BJ (cell line): ENCODE data around the gene RETNLB. TPM values are rescaled to one million over a fixed set of nuclear protein-coding genes. Genes with fewer than 3 reads are reported as not detected.

ENCODE experiments used
- CTCF ChIA-PET: fragments of 350-600 bp; formaldehyde crosslinking; extraction: SDS; loops from one replicate; lab custom pipeline; 2021; ENCODE audit warnings: antibody characterized with exemption, inconsistent platforms; lab: Yijun Ruan, JAX
- POLR2A ChIA-PET: fragments of 300-600 bp; sonication (Branson Sonifier 250); formaldehyde crosslinking; extraction: SDS; loops from one replicate; lab custom pipeline; 2021; ENCODE audit warnings: antibody characterized with exemption; lab: Charles Lee
- DNase-seq: peaks from one replicate; pipeline ENCODE4 v3.0.0-alpha.2; 2011; ENCODE audit warnings: low read depth
- H3K27me3 ChIP-seq: 2 replicates; pipeline ENCODE4 v1.6.0; 2011; ENCODE audit warnings: low read length; ENCODE audit not compliant: control insufficient read depth, insufficient read depth
- H3K36me3 ChIP-seq: 2 replicates; pipeline ENCODE4 v1.5.1; 2011; ENCODE audit warnings: low read length; ENCODE audit not compliant: control insufficient read depth, insufficient read depth
- H3K4me3 ChIP-seq: 2 replicates; pipeline ENCODE4 v1.5.1; 2011; ENCODE audit warnings: low read depth, mild to moderate bottlenecking, control low read depth, low read length
- polyA plus RNA-seq: library from polyadenylated mRNA; depleted of rRNA; stranded (reverse); fragments of >200 nt; gene quantifications from 2 replicates; pipeline ENCODE4 v1.2.3, GENCODE V29; 2011
- TF ChIP-seq, protein P1 (sequence below): IDR thresholded peaks from 2 replicates; pipeline ENCODE4 v1.5.1; 2011; ENCODE audit warnings: low read depth, mild to moderate bottlenecking, control low read depth, inconsistent platforms, low read length, moderate library complexity; ENCODE audit not compliant: insufficient read depth

RETNLB gene
- polyA plus RNA-seq, 1 experiment: not detected

DNA sequence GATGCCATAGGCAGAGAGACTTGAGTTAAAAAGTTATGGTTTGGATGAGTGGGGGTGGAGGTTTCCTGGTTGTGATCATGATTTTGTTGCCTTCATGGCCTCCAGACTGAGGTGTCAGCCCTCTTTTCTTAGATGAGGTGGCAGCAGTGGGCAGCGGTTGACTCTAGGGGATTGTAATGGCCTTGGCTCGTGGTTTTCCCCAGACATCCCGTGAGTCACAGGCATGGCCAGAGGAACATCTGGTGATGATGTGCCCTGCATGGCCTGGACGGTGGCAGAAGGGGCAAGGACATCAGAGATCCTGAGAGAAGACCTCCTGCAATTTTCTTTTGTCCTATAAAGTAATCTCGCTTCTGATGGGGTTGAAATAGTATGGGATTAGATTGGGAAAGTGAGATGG lies 12.4 kb downstream of the RETNLB start:
- TF ChIP-seq, protein P1, sequence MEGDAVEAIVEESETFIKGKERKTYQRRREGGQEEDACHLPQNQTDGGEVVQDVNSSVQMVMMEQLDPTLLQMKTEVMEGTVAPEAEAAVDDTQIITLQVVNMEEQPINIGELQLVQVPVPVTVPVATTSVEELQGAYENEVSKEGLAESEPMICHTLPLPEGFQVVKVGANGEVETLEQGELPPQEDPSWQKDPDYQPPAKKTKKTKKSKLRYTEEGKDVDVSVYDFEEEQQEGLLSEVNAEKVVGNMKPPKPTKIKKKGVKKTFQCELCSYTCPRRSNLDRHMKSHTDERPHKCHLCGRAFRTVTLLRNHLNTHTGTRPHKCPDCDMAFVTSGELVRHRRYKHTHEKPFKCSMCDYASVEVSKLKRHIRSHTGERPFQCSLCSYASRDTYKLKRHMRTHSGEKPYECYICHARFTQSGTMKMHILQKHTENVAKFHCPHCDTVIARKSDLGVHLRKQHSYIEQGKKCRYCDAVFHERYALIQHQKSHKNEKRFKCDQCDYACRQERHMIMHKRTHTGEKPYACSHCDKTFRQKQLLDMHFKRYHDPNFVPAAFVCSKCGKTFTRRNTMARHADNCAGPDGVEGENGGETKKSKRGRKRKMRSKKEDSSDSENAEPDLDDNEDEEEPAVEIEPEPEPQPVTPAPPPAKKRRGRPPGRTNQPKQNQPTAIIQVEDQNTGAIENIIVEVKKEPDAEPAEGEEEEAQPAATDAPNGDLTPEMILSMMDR: no peak
- no peak overlapping the region for H3K4me3 ChIP-seq
- no peak for DNase-seq
- ChIA-PET CTCF (no interaction called here), POLR2A (no interaction called here)
- H3K27me3 ChIP-seq: no peaks in the 10 kb centered on the region
- H3K36me3 ChIP-seq: no peaks in the 10 kb centered on the region

DNA sequence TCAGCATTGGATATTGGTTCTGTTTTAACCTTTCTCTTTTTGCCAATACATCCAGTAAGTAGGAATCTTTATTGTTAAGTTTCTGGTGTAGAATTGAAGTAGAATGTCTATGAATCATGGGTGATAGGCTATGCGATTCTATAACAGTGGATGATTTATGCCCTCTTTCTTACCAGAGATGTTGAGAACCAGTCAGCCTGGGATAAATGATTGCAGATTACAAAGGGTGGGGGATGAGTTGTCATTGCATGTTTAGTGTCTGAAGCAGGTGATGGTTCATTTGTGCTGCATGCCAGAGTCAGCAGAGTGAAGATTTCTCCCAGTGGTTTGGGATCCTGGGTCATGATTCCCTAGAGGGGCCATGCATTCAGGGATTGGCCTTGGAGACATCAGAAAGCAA lies 14.3 kb downstream of the RETNLB start:
- no peaks in the 10 kb centered on the region for H3K27me3 ChIP-seq
- POLR2A ChIA-PET: no interaction called here
- DNase-seq: no peak
- no peaks in the 10 kb centered on the region for H3K36me3 ChIP-seq
- no peak overlapping the region for H3K4me3 ChIP-seq
- CTCF ChIA-PET: no interaction called here
- TF ChIP-seq, protein P1: no peak

DNA sequence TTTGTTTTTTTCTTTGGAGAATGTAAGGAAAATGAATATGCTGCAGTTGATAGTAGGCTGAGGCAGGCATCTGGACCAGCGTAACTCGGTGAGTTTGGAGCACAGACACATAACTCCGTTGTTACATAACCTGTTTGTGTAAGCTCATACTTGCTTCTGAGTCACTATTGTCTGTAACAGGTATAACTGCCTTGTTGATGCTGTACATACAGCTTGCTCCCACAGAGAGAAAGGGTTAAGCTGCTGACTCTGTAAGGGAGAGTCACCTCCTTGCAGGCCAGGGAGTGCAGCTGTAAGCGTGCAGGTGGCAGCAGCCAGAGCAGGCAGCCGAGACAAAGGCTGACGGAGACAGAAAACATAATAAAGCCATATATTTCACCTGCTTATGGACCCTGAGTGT lies 20.4 kb downstream of the RETNLB start:
- no peaks in the 10 kb centered on the region for H3K27me3 ChIP-seq
- H3K36me3 ChIP-seq: no peaks in the 10 kb centered on the region
- TF ChIP-seq, protein P1: no peak
- POLR2A ChIA-PET: no interaction called here
- CTCF ChIA-PET: no interaction called here
- H3K4me3 ChIP-seq: no peak overlapping the region
- DNase-seq: no peak

DNA sequence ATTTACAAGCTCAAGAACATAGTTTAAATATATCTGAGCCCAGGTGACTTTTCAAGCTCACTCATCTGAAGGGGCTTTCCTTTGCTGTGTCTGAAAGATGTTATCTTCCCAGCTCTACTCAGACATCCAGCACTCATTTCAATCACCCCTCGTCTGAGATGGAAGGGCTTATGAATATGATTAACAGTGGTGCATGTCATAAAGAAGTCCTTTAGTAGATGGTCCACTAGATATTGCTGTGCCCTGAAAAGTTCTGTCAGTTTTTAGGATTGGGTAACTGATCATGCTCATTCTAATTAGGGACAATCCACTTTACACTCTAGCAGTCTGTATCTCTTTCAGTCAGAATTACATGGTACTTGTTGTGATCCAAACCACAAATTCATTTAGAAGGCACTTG lies 28.3 kb downstream of the RETNLB start:
- CTCF ChIA-PET: no interaction called here
- Histone ChIP-seq H3K4me3 (no peak overlapping the region), H3K36me3 (no peaks in the 10 kb centered on the region), H3K27me3 (no peaks in the 10 kb centered on the region)
- no peak for DNase-seq
- TF ChIP-seq, protein P1: no peak
- POLR2A ChIA-PET: no interaction called here

DNA sequence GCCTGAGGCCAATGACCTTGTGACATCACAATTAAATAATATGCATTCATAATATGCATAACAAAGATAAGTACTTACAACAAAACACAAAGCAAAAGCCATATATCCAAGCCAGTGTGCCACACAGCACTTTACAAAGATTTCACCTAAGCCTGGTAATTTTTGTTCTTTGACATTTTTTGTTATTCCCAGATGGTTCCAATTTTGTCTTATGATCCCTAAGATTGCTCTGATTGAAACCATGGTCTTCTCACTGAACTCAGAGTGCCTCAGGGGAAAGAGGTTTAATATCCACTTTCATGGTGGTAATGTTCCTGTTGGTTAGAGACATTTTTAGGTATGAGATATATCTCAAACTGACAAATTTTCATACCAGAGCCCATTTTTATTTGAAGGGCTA lies 29.1 kb downstream of the RETNLB start:
- no peak for DNase-seq
- ChIA-PET POLR2A (interaction anchor here (0.6 kb wide), 1 partner anchor 856 kb away, joined by 7 read pairs; no protein-coding TSS in a partner anchor), CTCF (no interaction called here)
- Histone ChIP-seq H3K4me3 (no peak overlapping the region), H3K27me3 (no peaks in the 10 kb centered on the region), H3K36me3 (no peaks in the 10 kb centered on the region)
- TF ChIP-seq, protein P1: no peak
